ENCODE results near the gene RCSD1.

Gene RCSD1

GRCh38 chr1:167587872-167588271 lies 42.2 kb upstream of the RCSD1 start:
- no peak for TF ChIP-seq YY1 (IDR thresholded peaks at IDR 0.05; ENCODE audit: low read depth)
- TF ChIP-seq TEAD4 (IDR thresholded peaks at IDR 0.05), result no peak
- TF ChIP-seq, protein P1, sequence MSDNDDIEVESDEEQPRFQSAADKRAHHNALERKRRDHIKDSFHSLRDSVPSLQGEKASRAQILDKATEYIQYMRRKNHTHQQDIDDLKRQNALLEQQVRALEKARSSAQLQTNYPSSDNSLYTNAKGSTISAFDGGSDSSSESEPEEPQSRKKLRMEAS (IDR thresholded peaks at IDR 0.05), result no peak
- no peak for TF ChIP-seq CEBPB (IDR thresholded peaks at IDR 0.05)
- TF ChIP-seq, protein P2, sequence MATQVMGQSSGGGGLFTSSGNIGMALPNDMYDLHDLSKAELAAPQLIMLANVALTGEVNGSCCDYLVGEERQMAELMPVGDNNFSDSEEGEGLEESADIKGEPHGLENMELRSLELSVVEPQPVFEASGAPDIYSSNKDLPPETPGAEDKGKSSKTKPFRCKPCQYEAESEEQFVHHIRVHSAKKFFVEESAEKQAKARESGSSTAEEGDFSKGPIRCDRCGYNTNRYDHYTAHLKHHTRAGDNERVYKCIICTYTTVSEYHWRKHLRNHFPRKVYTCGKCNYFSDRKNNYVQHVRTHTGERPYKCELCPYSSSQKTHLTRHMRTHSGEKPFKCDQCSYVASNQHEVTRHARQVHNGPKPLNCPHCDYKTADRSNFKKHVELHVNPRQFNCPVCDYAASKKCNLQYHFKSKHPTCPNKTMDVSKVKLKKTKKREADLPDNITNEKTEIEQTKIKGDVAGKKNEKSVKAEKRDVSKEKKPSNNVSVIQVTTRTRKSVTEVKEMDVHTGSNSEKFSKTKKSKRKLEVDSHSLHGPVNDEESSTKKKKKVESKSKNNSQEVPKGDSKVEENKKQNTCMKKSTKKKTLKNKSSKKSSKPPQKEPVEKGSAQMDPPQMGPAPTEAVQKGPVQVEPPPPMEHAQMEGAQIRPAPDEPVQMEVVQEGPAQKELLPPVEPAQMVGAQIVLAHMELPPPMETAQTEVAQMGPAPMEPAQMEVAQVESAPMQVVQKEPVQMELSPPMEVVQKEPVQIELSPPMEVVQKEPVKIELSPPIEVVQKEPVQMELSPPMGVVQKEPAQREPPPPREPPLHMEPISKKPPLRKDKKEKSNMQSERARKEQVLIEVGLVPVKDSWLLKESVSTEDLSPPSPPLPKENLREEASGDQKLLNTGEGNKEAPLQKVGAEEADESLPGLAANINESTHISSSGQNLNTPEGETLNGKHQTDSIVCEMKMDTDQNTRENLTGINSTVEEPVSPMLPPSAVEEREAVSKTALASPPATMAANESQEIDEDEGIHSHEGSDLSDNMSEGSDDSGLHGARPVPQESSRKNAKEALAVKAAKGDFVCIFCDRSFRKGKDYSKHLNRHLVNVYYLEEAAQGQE (IDR thresholded peaks at IDR 0.05; ENCODE audit: low read depth), result no peak
- no peak for TF ChIP-seq TCF12 (IDR thresholded peaks at IDR 0.05; ENCODE audit: low read depth)
- TF ChIP-seq USF1 (IDR thresholded peaks at IDR 0.05), result no peak
- no peak for TF ChIP-seq CREB1 (IDR thresholded peaks at IDR 0.05; ENCODE audit: low read depth)
- no peak for TF ChIP-seq EGR1 (IDR thresholded peaks at IDR 0.05)
- TF ChIP-seq RAD21 (IDR thresholded peaks at IDR 0.05; ENCODE audit: low read depth), result no peak
- TF ChIP-seq ZBTB7A (IDR thresholded peaks at IDR 0.05; ENCODE audit: low read depth), result no peak
- TF ChIP-seq NFIC (IDR thresholded peaks at IDR 0.05), result no peak
- no peak for TF ChIP-seq TAF1 (IDR thresholded peaks at IDR 0.05; ENCODE audit: low read depth)
- TF ChIP-seq EP300 (IDR thresholded peaks at IDR 0.05; ENCODE audit: borderline replicate concordance), result no peak
- no peak for TF ChIP-seq FOXM1 (IDR thresholded peaks at IDR 0.05; ENCODE audit: borderline replicate concordance, low read depth)

DNA sequence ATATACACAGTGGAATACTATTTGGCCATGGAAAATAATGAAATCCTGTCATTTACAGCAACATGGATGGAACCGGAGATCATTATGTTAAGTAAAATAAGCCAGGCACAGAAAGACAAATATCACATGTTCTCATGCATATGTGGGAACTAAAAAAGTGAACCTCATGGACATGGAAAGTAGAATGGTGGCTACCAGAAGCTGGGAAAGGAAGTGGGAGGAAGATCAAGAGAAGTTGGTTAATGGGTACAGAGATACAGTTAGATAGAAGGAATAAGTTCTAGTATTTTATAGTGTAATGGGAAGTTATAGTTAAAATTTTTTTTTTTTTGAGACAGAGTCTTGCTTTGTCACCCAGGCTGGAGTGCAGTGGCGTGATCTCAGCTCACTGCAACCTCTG lies 41.7 kb upstream of the RCSD1 start:
- TF ChIP-seq, protein P1 (IDR thresholded peaks at IDR 0.05), result no peak
- TF ChIP-seq EP300 (IDR thresholded peaks at IDR 0.05; ENCODE audit: borderline replicate concordance) (no peak), CEBPB (IDR thresholded peaks at IDR 0.05) (no peak), TAF1 (IDR thresholded peaks at IDR 0.05; ENCODE audit: low read depth) (no peak), FOXM1 (IDR thresholded peaks at IDR 0.05; ENCODE audit: borderline replicate concordance, low read depth) (no peak), YY1 (IDR thresholded peaks at IDR 0.05; ENCODE audit: low read depth) (no peak), NFIC (IDR thresholded peaks at IDR 0.05) (no peak), USF1 (IDR thresholded peaks at IDR 0.05) (no peak), RAD21 (IDR thresholded peaks at IDR 0.05; ENCODE audit: low read depth) (no peak), ZBTB7A (IDR thresholded peaks at IDR 0.05; ENCODE audit: low read depth) (no peak), TEAD4 (IDR thresholded peaks at IDR 0.05) (no peak), TCF12 (IDR thresholded peaks at IDR 0.05; ENCODE audit: low read depth) (no peak), CREB1 (IDR thresholded peaks at IDR 0.05; ENCODE audit: low read depth) (no peak), EGR1 (IDR thresholded peaks at IDR 0.05) (no peak)
- TF ChIP-seq, protein P2 (IDR thresholded peaks at IDR 0.05; ENCODE audit: low read depth), result no peak

GRCh38 chr1:167592475-167592874 lies 37.6 kb upstream of the RCSD1 start:
- TF ChIP-seq EGR1 (IDR thresholded peaks at IDR 0.05) (no peak), RAD21 (IDR thresholded peaks at IDR 0.05; ENCODE audit: low read depth) (no peak), YY1 (IDR thresholded peaks at IDR 0.05; ENCODE audit: low read depth) (no peak), TCF12 (IDR thresholded peaks at IDR 0.05; ENCODE audit: low read depth) (no peak), TEAD4 (IDR thresholded peaks at IDR 0.05) (no peak), CREB1 (IDR thresholded peaks at IDR 0.05; ENCODE audit: low read depth) (no peak), ZBTB7A (IDR thresholded peaks at IDR 0.05; ENCODE audit: low read depth) (no peak), CEBPB (IDR thresholded peaks at IDR 0.05) (no peak), EP300 (IDR thresholded peaks at IDR 0.05; ENCODE audit: borderline replicate concordance) (no peak), FOXM1 (IDR thresholded peaks at IDR 0.05; ENCODE audit: borderline replicate concordance, low read depth) (no peak), NFIC (IDR thresholded peaks at IDR 0.05) (no peak), TAF1 (IDR thresholded peaks at IDR 0.05; ENCODE audit: low read depth) (no peak), USF1 (IDR thresholded peaks at IDR 0.05) (no peak)
- TF ChIP-seq, protein P2 (IDR thresholded peaks at IDR 0.05; ENCODE audit: low read depth), result no peak
- TF ChIP-seq, protein P1 (IDR thresholded peaks at IDR 0.05), result no peak
